Measurements from ENCODE around the gene SLIT3. TPM values are rescaled to one million over a fixed set of nuclear protein-coding genes. Genes with fewer than 3 reads are reported as not detected.
A peak's percentile ranks its signal among the peaks of the same experiment; 100 is the strongest.

Gene SLIT3
- total RNA-seq, 4 donors from 2014 or later, result 41.1 to 86.6 (median 62.7) TPM

- Histone ChIP-seq H3K36me3 (peaks cover 0 to 3% (median 0%) of the 10 kb centered on the region in 4 donors), H3K9me3 (no peaks in the 10 kb centered on the region), H3K27me3 (no peaks in the 10 kb centered on the region), H3K4me3 (no peak overlapping the region), H3K27ac (replicated peaks in 1 of 4) (no peak overlapping the region), H3K4me1 (peaks cover 0 to 7% (median 1%) of the 10 kb centered on the region in 4 donors)
- TF ChIP-seq POLR2A (IDR thresholded peaks at IDR 0.05; ENCODE audit: low read depth) (no peak), EP300 (IDR thresholded peaks at IDR 0.05) (no peak), CTCF (IDR thresholded peaks at IDR 0.05) (no peak), POLR2AphosphoS5 (IDR thresholded peaks at IDR 0.05) (no peak)
- intact Hi-C loops (cut with DNase I), result no loop called here
- 97% methylated on average over 3 of the region's 3 CpGs for WGBS
- no peak for DNase-seq (ENCODE audit: extremely low spot score)
These were observed 56.1 kb downstream of the SLIT3 start for GRCh38 chr5:169244812-169245211.

GRCh38 chr5:169243651-169244422, 57.1 kb downstream of the SLIT3 start:
- Histone ChIP-seq H3K4me3 (no peak overlapping the region), H3K27me3 (no peaks in the 10 kb centered on the region), H3K27ac (replicated peaks in 1 of 4) (no peak overlapping the region), H3K4me1 (peaks cover 0 to 7% (median under 1%) of the 10 kb centered on the region in 4 donors), H3K36me3 (no peaks in the 10 kb centered on the region), H3K9me3 (no peaks in the 10 kb centered on the region)
- 81% methylated on average over 10 of the region's 10 CpGs for WGBS
- intact Hi-C loops (cut with DNase I), result no loop called here
- DNase-seq (ENCODE audit: extremely low spot score), result peak; percentile 82
- TF ChIP-seq POLR2A (IDR thresholded peaks at IDR 0.05; ENCODE audit: low read depth), result no peak
- no peak for TF ChIP-seq CTCF (IDR thresholded peaks at IDR 0.05)
- TF ChIP-seq EP300 (IDR thresholded peaks at IDR 0.05), result no peak
- TF ChIP-seq POLR2AphosphoS5 (IDR thresholded peaks at IDR 0.05), result no peak

- Histone ChIP-seq H3K4me3 (no peak overlapping the region), H3K4me1 (peaks cover 0 to 7% (median 0%) of the 10 kb centered on the region in 4 donors), H3K9me3 (no peaks in the 10 kb centered on the region), H3K27me3 (no peaks in the 10 kb centered on the region), H3K27ac (replicated peaks in 1 of 4) (no peak overlapping the region), H3K36me3 (no peaks in the 10 kb centered on the region)
- intact Hi-C loops (cut with DNase I), result no loop called here
- WGBS, result 56% methylated on average over 2 of the region's 2 CpGs
- TF ChIP-seq POLR2A (IDR thresholded peaks at IDR 0.05; ENCODE audit: low read depth) (no peak), EP300 (IDR thresholded peaks at IDR 0.05) (no peak), CTCF (IDR thresholded peaks at IDR 0.05) (no peak), POLR2AphosphoS5 (IDR thresholded peaks at IDR 0.05) (no peak)
- DNase-seq (ENCODE audit: extremely low spot score), result no peak
These were observed 58.1 kb downstream of the SLIT3 start for GRCh38 chr5:169242849-169243186.

- TF ChIP-seq CTCF (IDR thresholded peaks at IDR 0.05) (no peak), POLR2AphosphoS5 (IDR thresholded peaks at IDR 0.05) (no peak), POLR2A (IDR thresholded peaks at IDR 0.05; ENCODE audit: low read depth) (no peak), EP300 (IDR thresholded peaks at IDR 0.05) (no peak)
- Histone ChIP-seq H3K27ac (replicated peaks in 1 of 4) (no peak overlapping the region), H3K9me3 (no peaks in the 10 kb centered on the region), H3K4me1 (peaks cover 0 to 7% (median 0%) of the 10 kb centered on the region in 4 donors), H3K36me3 (no peaks in the 10 kb centered on the region), H3K4me3 (no peak overlapping the region), H3K27me3 (no peaks in the 10 kb centered on the region)
- intact Hi-C loops (cut with DNase I), result no loop called here
- WGBS, result 54% methylated on average over 4 of the region's 4 CpGs
- DNase-seq (ENCODE audit: extremely low spot score), result peak; percentile 53
These were observed 58.6 kb downstream of the SLIT3 start for GRCh38 chr5:169242175-169242848.

Measured in esophagus muscularis mucosa (tissue), 4 donors.